ENCODE data around the gene PDLIM4.

The PDLIM4 gene

DNA sequence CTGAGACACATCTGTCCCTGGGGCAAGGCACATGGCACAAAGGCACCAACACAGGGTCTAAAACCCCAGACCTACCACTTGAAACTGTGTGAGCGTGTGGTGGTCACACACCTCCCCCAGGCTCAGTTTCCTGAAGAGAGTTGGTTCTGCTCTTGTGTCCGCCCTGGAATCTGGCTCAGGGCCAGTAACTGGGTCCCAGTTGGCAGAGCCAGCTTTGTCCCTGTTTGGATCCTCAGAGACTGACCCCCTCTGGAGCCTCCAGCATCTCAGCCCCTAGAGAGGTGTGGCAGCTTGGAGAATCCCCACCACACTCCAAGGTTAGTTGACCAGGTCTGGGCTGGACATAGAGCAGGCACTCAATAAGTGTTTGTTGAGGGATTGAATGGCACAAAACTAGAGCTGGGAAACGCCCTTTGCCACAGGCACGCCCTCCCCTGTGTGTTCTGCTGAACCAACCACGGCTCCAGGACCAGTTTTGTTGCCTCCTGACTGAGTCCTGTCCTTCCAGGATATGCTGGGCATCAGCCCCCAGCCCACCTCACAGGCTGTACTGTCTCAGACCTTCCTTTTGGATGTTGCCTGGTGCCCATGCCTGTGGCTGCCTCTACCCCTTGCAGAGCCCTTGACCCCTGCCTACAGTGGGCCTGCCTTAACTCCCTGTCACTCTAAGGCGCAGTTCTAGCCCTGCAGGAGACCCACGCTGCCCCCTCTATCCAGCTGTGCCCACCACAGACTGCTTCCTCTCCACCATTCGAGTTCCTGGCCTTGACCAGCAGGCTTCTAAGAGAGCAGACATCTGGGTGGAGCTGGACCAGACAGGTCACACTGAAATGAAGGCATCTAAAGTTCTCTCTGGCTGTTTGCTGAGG, 3.8 kb upstream of the PDLIM4 start:
- Histone ChIP-seq H3K27me3 (ENCODE audit: control insufficient read depth, low read length) (no peaks in the 10 kb centered on the region), H3K4me3 (ENCODE audit: low read length) (no peak overlapping the region), H3K9me3 (ENCODE audit: control insufficient read depth, insufficient read depth, low read length) (no peaks in the 10 kb centered on the region), H3K27ac (ENCODE audit: low read depth, low read length) (no peak overlapping the region), H3K36me3 (ENCODE audit: control insufficient read depth, low read length) (no peaks in the 10 kb centered on the region), H3K4me2 (ENCODE audit: low read length) (no peak overlapping the region), H3K79me2 (ENCODE audit: control insufficient read depth, low read length) (no peaks in the 10 kb centered on the region), H3F3A (ENCODE audit: control insufficient read depth, insufficient read depth) (no peaks in the 10 kb centered on the region), H4K20me1 (ENCODE audit: control insufficient read depth, insufficient read depth, low read depth, low read length) (no peaks in the 10 kb centered on the region), H3K9me2 (replicated peaks; ENCODE audit: control insufficient read depth, low read length) (no peaks in the 10 kb centered on the region), H3K4me1 (ENCODE audit: control insufficient read depth, low read length) (no peaks in the 10 kb centered on the region)
- TF ChIP-seq, protein P1, sequence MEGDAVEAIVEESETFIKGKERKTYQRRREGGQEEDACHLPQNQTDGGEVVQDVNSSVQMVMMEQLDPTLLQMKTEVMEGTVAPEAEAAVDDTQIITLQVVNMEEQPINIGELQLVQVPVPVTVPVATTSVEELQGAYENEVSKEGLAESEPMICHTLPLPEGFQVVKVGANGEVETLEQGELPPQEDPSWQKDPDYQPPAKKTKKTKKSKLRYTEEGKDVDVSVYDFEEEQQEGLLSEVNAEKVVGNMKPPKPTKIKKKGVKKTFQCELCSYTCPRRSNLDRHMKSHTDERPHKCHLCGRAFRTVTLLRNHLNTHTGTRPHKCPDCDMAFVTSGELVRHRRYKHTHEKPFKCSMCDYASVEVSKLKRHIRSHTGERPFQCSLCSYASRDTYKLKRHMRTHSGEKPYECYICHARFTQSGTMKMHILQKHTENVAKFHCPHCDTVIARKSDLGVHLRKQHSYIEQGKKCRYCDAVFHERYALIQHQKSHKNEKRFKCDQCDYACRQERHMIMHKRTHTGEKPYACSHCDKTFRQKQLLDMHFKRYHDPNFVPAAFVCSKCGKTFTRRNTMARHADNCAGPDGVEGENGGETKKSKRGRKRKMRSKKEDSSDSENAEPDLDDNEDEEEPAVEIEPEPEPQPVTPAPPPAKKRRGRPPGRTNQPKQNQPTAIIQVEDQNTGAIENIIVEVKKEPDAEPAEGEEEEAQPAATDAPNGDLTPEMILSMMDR (IDR thresholded peaks at IDR 0.05; ENCODE audit: low read depth, low read length, poor library complexity, severe bottlenecking): no peak
- TF ChIP-seq EZH2phosphoT487 (IDR thresholded peaks at IDR 0.05; ENCODE audit: borderline replicate concordance, low read length): no peak

DNA sequence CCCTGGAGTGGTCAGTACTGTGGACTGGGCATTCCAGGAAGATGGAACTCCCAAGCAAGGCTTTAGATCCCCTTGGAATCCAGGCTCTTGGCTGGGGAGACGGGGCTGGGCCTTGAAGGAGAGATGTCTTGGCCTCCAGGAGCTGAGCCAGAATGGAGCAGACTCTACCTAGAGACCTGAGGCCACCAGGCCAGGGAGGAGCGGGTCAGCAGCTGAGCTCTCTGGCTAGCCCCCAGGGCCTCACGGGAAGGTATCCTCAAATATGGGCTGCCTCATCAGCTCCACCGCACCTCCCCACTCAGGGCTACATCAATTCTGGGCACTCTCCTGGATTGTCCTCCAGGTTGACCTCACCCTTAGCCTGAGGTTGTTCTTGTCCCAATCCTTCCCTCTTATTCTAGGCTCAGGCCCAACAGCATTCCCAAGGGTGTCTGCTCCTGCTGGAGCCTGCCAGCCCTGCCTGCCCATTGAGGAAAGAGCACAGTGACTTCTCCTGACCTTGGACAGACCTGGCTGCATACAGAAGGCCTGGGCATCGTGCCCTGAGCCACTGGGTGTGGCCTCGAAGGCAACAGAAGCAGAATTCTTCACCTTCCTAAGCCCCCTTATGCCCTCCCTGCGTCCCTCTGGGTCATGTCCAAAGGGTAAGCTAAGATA, 3.0 kb upstream of the PDLIM4 start:
- H3F3A ChIP-seq (ENCODE audit: control insufficient read depth, insufficient read depth): no peaks in the 10 kb centered on the region
- no peaks in the 10 kb centered on the region for H3K27me3 ChIP-seq (ENCODE audit: control insufficient read depth, low read length)
- no peaks in the 10 kb centered on the region for H4K20me1 ChIP-seq (ENCODE audit: control insufficient read depth, insufficient read depth, low read depth, low read length)
- no peaks in the 10 kb centered on the region for H3K4me1 ChIP-seq (ENCODE audit: control insufficient read depth, low read length)
- H3K27ac ChIP-seq (ENCODE audit: low read depth, low read length): no peak overlapping the region
- H3K4me2 ChIP-seq (ENCODE audit: low read length): no peak overlapping the region
- no peaks in the 10 kb centered on the region for H3K79me2 ChIP-seq (ENCODE audit: control insufficient read depth, low read length)
- H3K9me2 ChIP-seq (replicated peaks; ENCODE audit: control insufficient read depth, low read length): no peaks in the 10 kb centered on the region
- H3K36me3 ChIP-seq (ENCODE audit: control insufficient read depth, low read length): no peaks in the 10 kb centered on the region
- H3K4me3 ChIP-seq (ENCODE audit: low read length): no peak overlapping the region
- no peaks in the 10 kb centered on the region for H3K9me3 ChIP-seq (ENCODE audit: control insufficient read depth, insufficient read depth, low read length)
- TF ChIP-seq, protein P1 (IDR thresholded peaks at IDR 0.05; ENCODE audit: low read depth, low read length, poor library complexity, severe bottlenecking): no peak
- TF ChIP-seq EZH2phosphoT487 (IDR thresholded peaks at IDR 0.05; ENCODE audit: borderline replicate concordance, low read length): no peak

DNA sequence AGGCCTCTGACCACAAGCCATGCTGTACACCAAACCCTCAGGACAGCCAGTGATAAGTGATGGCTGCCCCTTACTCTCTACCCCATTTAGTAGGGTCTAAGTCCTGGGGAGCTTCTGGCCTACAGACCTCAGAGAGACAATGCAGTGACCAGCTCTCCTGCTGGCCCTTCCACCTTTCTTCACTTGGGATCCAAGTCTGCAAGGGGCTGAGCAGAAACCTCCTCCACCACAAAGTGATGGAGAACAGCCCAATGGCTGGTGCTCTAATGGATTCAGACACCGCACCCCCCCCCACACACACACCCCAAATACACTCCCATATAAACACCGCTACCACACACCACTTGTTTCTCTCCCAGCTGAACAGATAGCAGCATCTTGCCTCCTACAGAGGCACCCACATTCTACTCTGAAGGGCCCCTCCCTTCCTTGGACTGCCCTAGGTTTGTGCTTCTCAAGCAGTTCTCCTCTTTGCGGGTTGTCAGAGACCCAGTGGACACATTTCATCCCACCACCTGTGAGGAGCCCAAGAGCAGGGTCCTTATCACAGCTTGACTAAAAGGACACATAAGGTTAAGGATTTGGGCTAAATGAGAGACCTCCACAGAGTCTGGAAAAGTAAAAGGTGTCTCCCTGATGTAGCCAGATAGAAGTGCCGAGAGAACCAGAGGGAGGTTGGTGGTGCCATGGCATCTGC, 1.3 kb upstream of the PDLIM4 start:
- no peak for TF ChIP-seq EZH2phosphoT487 (IDR thresholded peaks at IDR 0.05; ENCODE audit: borderline replicate concordance, low read length)
- TF ChIP-seq, protein P1 (IDR thresholded peaks at IDR 0.05; ENCODE audit: low read depth, low read length, poor library complexity, severe bottlenecking): no peak
- H4K20me1 ChIP-seq (ENCODE audit: control insufficient read depth, insufficient read depth, low read depth, low read length): no peaks in the 10 kb centered on the region
- no peak overlapping the region for H3K27ac ChIP-seq (ENCODE audit: low read depth, low read length)
- no peaks in the 10 kb centered on the region for H3K4me1 ChIP-seq (ENCODE audit: control insufficient read depth, low read length)
- H3K79me2 ChIP-seq (ENCODE audit: control insufficient read depth, low read length): no peaks in the 10 kb centered on the region
- peaks cover 3% of the 10 kb centered on the region; the same call in 1 of the 2 replicates for H3K27me3 ChIP-seq (ENCODE audit: control insufficient read depth, low read length)
- no peaks in the 10 kb centered on the region for H3K9me2 ChIP-seq (replicated peaks; ENCODE audit: control insufficient read depth, low read length)
- no peaks in the 10 kb centered on the region for H3K36me3 ChIP-seq (ENCODE audit: control insufficient read depth, low read length)
- no peaks in the 10 kb centered on the region for H3K9me3 ChIP-seq (ENCODE audit: control insufficient read depth, insufficient read depth, low read length)
- no peak overlapping the region for H3K4me3 ChIP-seq (ENCODE audit: low read length)
- no peak overlapping the region for H3K4me2 ChIP-seq (ENCODE audit: low read length)
- H3F3A ChIP-seq (ENCODE audit: control insufficient read depth, insufficient read depth): no peaks in the 10 kb centered on the region
